HG02759 (cell line): ENCODE data around the gene AMOTL1.
"Not testable (repeated sequence)": the region's sequence is repeated elsewhere in the genome, so short reads cannot be mapped to it uniquely, and the experiment has no call there.

Source experiments
- ATAC-seq: cut with Tn5 transposase; IDR thresholded peaks from one replicate; pipeline ENCODE4 v1.9.1; 2021; ENCODE audit warnings: mild to moderate bottlenecking, moderate library complexity; ENCODE audit not compliant: unreplicated experiment

The AMOTL1 gene

GRCh38 chr11:94821439-94821838, 53.3 kb downstream of the AMOTL1 start:
- no peak for ATAC-seq

GRCh38 chr11:94822080-94822479, 53.9 kb downstream of the AMOTL1 start:
- no peak for ATAC-seq

- ATAC-seq: no peak
These were observed 55.1 kb downstream of the AMOTL1 start for GRCh38 chr11:94823102-94823732.

GRCh38 chr11:94825031-94825430, 56.9 kb downstream of the AMOTL1 start:
- no peak for ATAC-seq

- ATAC-seq: no peak
These were observed 57.3 kb downstream of the AMOTL1 start for GRCh38 chr11:94825481-94825880.

GRCh38 chr11:94826415-94826814, 58.3 kb downstream of the AMOTL1 start:
- no peak for ATAC-seq

- ATAC-seq: no peak
These were observed 59.9 kb downstream of the AMOTL1 start for GRCh38 chr11:94828088-94828487.

- ATAC-seq: no peak
These were observed 62.8 kb downstream of the AMOTL1 start for GRCh38 chr11:94830722-94831510.

GRCh38 chr11:94831529-94831928, 63.4 kb downstream of the AMOTL1 start:
- ATAC-seq: no peak

GRCh38 chr11:94832604-94833235, 64.6 kb downstream of the AMOTL1 start:
- ATAC-seq: no peak

- no peak for ATAC-seq
These were observed 66.9 kb downstream of the AMOTL1 start for GRCh38 chr11:94834911-94835593.

- no peak for ATAC-seq
These were observed 67.4 kb downstream of the AMOTL1 start for GRCh38 chr11:94835594-94835927.

- no peak for ATAC-seq
These were observed 69.2 kb downstream of the AMOTL1 start for GRCh38 chr11:94837317-94837716.

GRCh38 chr11:94838027-94838731, 70.0 kb downstream of the AMOTL1 start:
- ATAC-seq: no peak

GRCh38 chr11:94840209-94840608, 72.1 kb downstream of the AMOTL1 start:
- ATAC-seq: no peak

- ATAC-seq: no peak
These were observed 75.9 kb downstream of the AMOTL1 start for GRCh38 chr11:94844031-94844430.

GRCh38 chr11:94845622-94846021, 77.5 kb downstream of the AMOTL1 start:
- ATAC-seq: no peak

- no peak for ATAC-seq
These were observed 81.7 kb downstream of the AMOTL1 start for GRCh38 chr11:94849839-94850238.

- ATAC-seq: no peak
These were observed 83.9 kb downstream of the AMOTL1 start for GRCh38 chr11:94851864-94852636.

- ATAC-seq: not testable (repeated sequence)
These were observed 85.1 kb downstream of the AMOTL1 start for GRCh38 chr11:94853288-94853687.
